SKM-1 (cell line): ENCODE data around the gene ADSS1.
"Not testable (repeated sequence)": the region's sequence is repeated elsewhere in the genome, so short reads cannot be mapped to it uniquely, and the experiment has no call there.

Source experiments
- DNase-seq: peaks from one replicate; lab custom pipeline; 2025; ENCODE audit not compliant: unreplicated experiment; lab: John Stamatoyannopoulos, UW

The ADSS1 gene

GRCh38 chr14:104714066-104714465 lies 10.0 kb upstream of the ADSS1 start:
- no peak for DNase-seq

GRCh38 chr14:104714681-104715080 lies 9.3 kb upstream of the ADSS1 start:
- no peak for DNase-seq

GRCh38 chr14:104715416-104715815 lies 8.6 kb upstream of the ADSS1 start:
- DNase-seq: no peak

- no peak for DNase-seq
Measured at GRCh38 chr14:104715871-104716270, 8.2 kb upstream of the ADSS1 start.

GRCh38 chr14:104717137-104717536 lies 6.9 kb upstream of the ADSS1 start:
- DNase-seq: no peak

- DNase-seq: no peak
Measured at GRCh38 chr14:104717646-104718045, 6.4 kb upstream of the ADSS1 start.

GRCh38 chr14:104718147-104718546 lies 5.9 kb upstream of the ADSS1 start:
- DNase-seq: no peak

- DNase-seq: no peak
Measured at GRCh38 chr14:104718871-104719270, 5.2 kb upstream of the ADSS1 start.

GRCh38 chr14:104719343-104719742 lies 4.7 kb upstream of the ADSS1 start:
- no peak for DNase-seq

- no peak for DNase-seq
Measured at GRCh38 chr14:104721505-104722431, 2.3 kb upstream of the ADSS1 start.

GRCh38 chr14:104722938-104723650 lies 935 bp upstream of the ADSS1 start:
- peak; percentile 11 for DNase-seq

GRCh38 chr14:104724407-104724980 lies 465 bp downstream of the ADSS1 start:
- DNase-seq: no peak

GRCh38 chr14:104724981-104725771 lies 1.1 kb downstream of the ADSS1 start:
- no peak for DNase-seq

- no peak for DNase-seq
Measured at GRCh38 chr14:104725772-104726548, 1.9 kb downstream of the ADSS1 start.

- DNase-seq: no peak
Measured at GRCh38 chr14:104726600-104727451, 2.8 kb downstream of the ADSS1 start.

GRCh38 chr14:104728631-104729030 lies 4.6 kb downstream of the ADSS1 start:
- DNase-seq: no peak

- not testable (repeated sequence) for DNase-seq
Measured at GRCh38 chr14:104729176-104729834, 5.3 kb downstream of the ADSS1 start.

- no peak for DNase-seq
Measured at GRCh38 chr14:104729835-104730181, 5.8 kb downstream of the ADSS1 start.

GRCh38 chr14:104730487-104730886 lies 6.5 kb downstream of the ADSS1 start:
- no peak for DNase-seq
